Spleen (tissue), 7 donors: ENCODE measurements around the gene PRSS2.

Source experiments
- POLR2A ChIP-seq, 3 donors: fragments of 450-650 bp; IDR thresholded peaks; one replicate each; pipeline ENCODE4 v1.5.1; 2017; ENCODE audit warnings: antibody characterized with exemption in 3 of 3, mild to moderate bottlenecking in 1 of 3
- TF ChIP-seq, protein P1 (sequence below), 11 experiments: fragments of 200-600 bp in 7 of 11; fragments of 450-650 bp in 4 of 11; sonication (generic) in 4 of 11; IDR thresholded peaks in 8 of 11; conservative IDR thresholded peaks in 3 of 11; 1 replicate in 7 of 11; 2 replicates in 4 of 11; pipeline versions ENCODE4 v1.4.0 to v1.8.0; 2016 to 2021; ENCODE audit warnings: antibody characterized with exemption in 11 of 11, inconsistent platforms in 4 of 11, mild to moderate bottlenecking in 1 of 11
- donor health status: DM: no; HTN: no; CAD: no; lungs with moderate emphysema.
- donor health status: DM: no; HTN: no; CAD: no.
- donor health status: DM: no; HTN: no; CAD: no.

DNA sequence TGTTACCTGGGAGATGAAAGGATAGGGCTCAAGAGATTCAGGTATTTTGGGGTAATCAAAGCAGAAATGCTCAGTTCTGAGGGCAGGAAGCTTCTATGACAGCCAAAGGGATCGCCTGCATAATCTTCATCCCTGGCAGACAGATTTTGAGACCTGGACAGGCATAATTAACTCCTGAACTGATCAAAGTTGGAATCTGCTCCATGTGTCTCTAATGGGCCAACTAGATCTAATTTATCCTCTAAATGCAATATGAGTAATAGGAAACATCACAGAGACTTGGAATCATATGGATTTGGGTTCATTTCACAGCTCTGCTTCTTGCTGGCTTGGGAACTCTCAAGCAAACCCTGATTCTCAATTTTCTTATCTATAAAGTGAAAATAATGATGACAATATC is 42.9 kb downstream of the PRSS2 start:
- TF ChIP-seq, protein P1, sequence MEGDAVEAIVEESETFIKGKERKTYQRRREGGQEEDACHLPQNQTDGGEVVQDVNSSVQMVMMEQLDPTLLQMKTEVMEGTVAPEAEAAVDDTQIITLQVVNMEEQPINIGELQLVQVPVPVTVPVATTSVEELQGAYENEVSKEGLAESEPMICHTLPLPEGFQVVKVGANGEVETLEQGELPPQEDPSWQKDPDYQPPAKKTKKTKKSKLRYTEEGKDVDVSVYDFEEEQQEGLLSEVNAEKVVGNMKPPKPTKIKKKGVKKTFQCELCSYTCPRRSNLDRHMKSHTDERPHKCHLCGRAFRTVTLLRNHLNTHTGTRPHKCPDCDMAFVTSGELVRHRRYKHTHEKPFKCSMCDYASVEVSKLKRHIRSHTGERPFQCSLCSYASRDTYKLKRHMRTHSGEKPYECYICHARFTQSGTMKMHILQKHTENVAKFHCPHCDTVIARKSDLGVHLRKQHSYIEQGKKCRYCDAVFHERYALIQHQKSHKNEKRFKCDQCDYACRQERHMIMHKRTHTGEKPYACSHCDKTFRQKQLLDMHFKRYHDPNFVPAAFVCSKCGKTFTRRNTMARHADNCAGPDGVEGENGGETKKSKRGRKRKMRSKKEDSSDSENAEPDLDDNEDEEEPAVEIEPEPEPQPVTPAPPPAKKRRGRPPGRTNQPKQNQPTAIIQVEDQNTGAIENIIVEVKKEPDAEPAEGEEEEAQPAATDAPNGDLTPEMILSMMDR (IDR thresholded peaks at IDR 0.05 in 8 of 11, conservative IDR thresholded peaks at IDR 0.05 in 3 of 11) = no peak
- no peak for TF ChIP-seq POLR2A (IDR thresholded peaks at IDR 0.05)
